ENCODE data around the gene SGSM2. TPM values are rescaled to one million over a fixed set of nuclear protein-coding genes. Genes with fewer than 3 reads are reported as not detected.

SGSM2 gene
- total RNA-seq, 1 experiment from 2014 or later, result 65.6 TPM

- intact Hi-C loops (cut with micrococcal nuclease; ENCODE audit: unreplicated experiment), result no loop called here
- POLR2A ChIA-PET, result no interaction called here
- DNase-seq, result no peak
- peaks cover 29% of the 10 kb centered on the region for H3K36me3 Mint-ChIP-seq (ENCODE audit: insufficient read depth, unreplicated experiment)
- BruUV-seq (replicated peaks), result no TSS peak
- Histone ChIP-seq H3K36me3 (ENCODE audit: control insufficient read depth, insufficient read depth, low read length) (peaks cover 1% of the 10 kb centered on the region; the same call in 1 of the 2 replicates), H3K4me1 (peaks cover 27% of the 10 kb centered on the region), H3K27me3 (replicated peaks; ENCODE audit: control insufficient read depth, insufficient read depth, low read length) (no peaks in the 10 kb centered on the region), H3K9me3 (no peaks in the 10 kb centered on the region), H3K4me3 (ENCODE audit: low read depth, low read length) (no peak overlapping the region)
- no peaks in the 10 kb centered on the region for H3K9me3 Mint-ChIP-seq (ENCODE audit: unreplicated experiment)
- H3K4me3 Mint-ChIP-seq (ENCODE audit: unreplicated experiment), result no peak overlapping the region
- H3K27me3 Mint-ChIP-seq (ENCODE audit: insufficient read depth, unreplicated experiment), result no peaks in the 10 kb centered on the region
- CTCF ChIA-PET, result no interaction called here
- TF ChIP-seq, protein P1, sequence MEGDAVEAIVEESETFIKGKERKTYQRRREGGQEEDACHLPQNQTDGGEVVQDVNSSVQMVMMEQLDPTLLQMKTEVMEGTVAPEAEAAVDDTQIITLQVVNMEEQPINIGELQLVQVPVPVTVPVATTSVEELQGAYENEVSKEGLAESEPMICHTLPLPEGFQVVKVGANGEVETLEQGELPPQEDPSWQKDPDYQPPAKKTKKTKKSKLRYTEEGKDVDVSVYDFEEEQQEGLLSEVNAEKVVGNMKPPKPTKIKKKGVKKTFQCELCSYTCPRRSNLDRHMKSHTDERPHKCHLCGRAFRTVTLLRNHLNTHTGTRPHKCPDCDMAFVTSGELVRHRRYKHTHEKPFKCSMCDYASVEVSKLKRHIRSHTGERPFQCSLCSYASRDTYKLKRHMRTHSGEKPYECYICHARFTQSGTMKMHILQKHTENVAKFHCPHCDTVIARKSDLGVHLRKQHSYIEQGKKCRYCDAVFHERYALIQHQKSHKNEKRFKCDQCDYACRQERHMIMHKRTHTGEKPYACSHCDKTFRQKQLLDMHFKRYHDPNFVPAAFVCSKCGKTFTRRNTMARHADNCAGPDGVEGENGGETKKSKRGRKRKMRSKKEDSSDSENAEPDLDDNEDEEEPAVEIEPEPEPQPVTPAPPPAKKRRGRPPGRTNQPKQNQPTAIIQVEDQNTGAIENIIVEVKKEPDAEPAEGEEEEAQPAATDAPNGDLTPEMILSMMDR (IDR thresholded peaks at IDR 0.05; ENCODE audit: insufficient read depth in 1 of 2, low read depth in 1 of 2, low read length in 1 of 2, severe bottlenecking in 1 of 2, unreplicated experiment in 1 of 2), result no peak
- peaks cover 18% of the 10 kb centered on the region for H3K4me1 Mint-ChIP-seq (ENCODE audit: low read depth, unreplicated experiment)
- no peak overlapping the region for H3K27ac Mint-ChIP-seq (ENCODE audit: unreplicated experiment)
Measured at GRCh38 chr17:2343421-2343820, 6.1 kb downstream of the SGSM2 start.

GRCh38 chr17:2344528-2344927, 7.2 kb downstream of the SGSM2 start:
- no TSS peak for BruUV-seq (replicated peaks)

DNA sequence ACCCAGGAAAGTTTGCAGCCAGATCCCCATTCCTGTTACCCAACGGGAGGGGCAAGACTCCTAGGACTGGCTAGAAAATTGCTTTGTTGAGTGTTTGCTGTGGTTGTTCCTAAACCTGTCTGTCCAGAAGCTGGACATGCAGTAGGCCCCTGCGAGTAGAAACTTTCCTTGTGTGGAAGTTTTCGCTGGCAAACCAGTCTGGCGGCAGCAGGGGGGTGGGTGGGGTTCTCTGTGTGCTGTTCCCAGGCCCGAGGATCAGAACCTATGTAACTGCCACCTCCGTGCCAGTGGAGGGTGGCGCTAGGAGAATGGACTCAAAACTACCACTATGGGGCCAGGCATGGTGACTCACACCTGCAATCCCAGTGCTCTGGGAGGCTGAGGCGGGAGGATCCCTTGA, 9.2 kb downstream of the SGSM2 start:
- TF ChIP-seq, protein P1 (IDR thresholded peaks at IDR 0.05; ENCODE audit: insufficient read depth in 1 of 2, low read depth in 1 of 2, low read length in 1 of 2, severe bottlenecking in 1 of 2, unreplicated experiment in 1 of 2), result no peak
- POLR2A ChIA-PET, result interaction anchor here (0.6 to 1.7 kb wide), 4 partner anchors 10 to 431 kb away, joined by 4 to 11 read pairs (median 8); partner anchors contain the start of genes SMG6, SRR and TSR1
- no peaks in the 10 kb centered on the region for H3K27me3 Mint-ChIP-seq (ENCODE audit: insufficient read depth, unreplicated experiment)
- intact Hi-C loops (cut with micrococcal nuclease; ENCODE audit: unreplicated experiment), result no loop called here
- no peaks in the 10 kb centered on the region for H3K9me3 Mint-ChIP-seq (ENCODE audit: unreplicated experiment)
- peaks cover 1% of the 10 kb centered on the region; the same call in 1 of the 2 replicates for H3K36me3 ChIP-seq (ENCODE audit: control insufficient read depth, insufficient read depth, low read length)
- peaks cover 29% of the 10 kb centered on the region for H3K4me1 ChIP-seq
- H3K27me3 ChIP-seq (replicated peaks; ENCODE audit: control insufficient read depth, insufficient read depth, low read length), result no peaks in the 10 kb centered on the region
- no TSS peak for BruUV-seq (replicated peaks)
- H3K4me3 Mint-ChIP-seq (ENCODE audit: unreplicated experiment), result no peak overlapping the region
- H3K4me1 Mint-ChIP-seq (ENCODE audit: low read depth, unreplicated experiment), result peaks cover 21% of the 10 kb centered on the region
- H3K9me3 ChIP-seq, result no peaks in the 10 kb centered on the region
- DNase-seq, result peak in 1 of 2 experiments; percentile 65
- CTCF ChIA-PET, result interaction anchor here (0.6 to 1.6 kb wide), 3 partner anchors 9 to 1013 kb away, joined by 5 read pairs; no protein-coding TSS in a partner anchor
- peak overlapping the region; percentile 63 for H3K27ac Mint-ChIP-seq (ENCODE audit: unreplicated experiment)
- peaks cover 34% of the 10 kb centered on the region for H3K36me3 Mint-ChIP-seq (ENCODE audit: insufficient read depth, unreplicated experiment)
- H3K4me3 ChIP-seq (ENCODE audit: low read depth, low read length), result no peak overlapping the region

More at GRCh38 chr17:2344528-2344927, 7.2 kb downstream of the SGSM2 start:
- H3K9me3 Mint-ChIP-seq (ENCODE audit: unreplicated experiment), result no peaks in the 10 kb centered on the region
- Histone ChIP-seq H3K4me3 (ENCODE audit: low read depth, low read length) (no peak overlapping the region), H3K36me3 (ENCODE audit: control insufficient read depth, insufficient read depth, low read length) (peaks cover 1% of the 10 kb centered on the region; the same call in 1 of the 2 replicates), H3K27me3 (replicated peaks; ENCODE audit: control insufficient read depth, insufficient read depth, low read length) (no peaks in the 10 kb centered on the region), H3K9me3 (no peaks in the 10 kb centered on the region), H3K4me1 (peaks cover 29% of the 10 kb centered on the region)
- no peak overlapping the region for H3K4me3 Mint-ChIP-seq (ENCODE audit: unreplicated experiment)
- DNase-seq, result no peak
- no peaks in the 10 kb centered on the region for H3K27me3 Mint-ChIP-seq (ENCODE audit: insufficient read depth, unreplicated experiment)
- POLR2A ChIA-PET, result no interaction called here
- intact Hi-C loops (cut with micrococcal nuclease; ENCODE audit: unreplicated experiment), result no loop called here
- TF ChIP-seq, protein P1 (IDR thresholded peaks at IDR 0.05; ENCODE audit: insufficient read depth in 1 of 2, low read depth in 1 of 2, low read length in 1 of 2, severe bottlenecking in 1 of 2, unreplicated experiment in 1 of 2), result no peak
- CTCF ChIA-PET, result interaction anchor here (0.7 kb wide), 1 partner anchor 37 kb away, joined by 3 read pairs; no protein-coding TSS in a partner anchor
- peaks cover 21% of the 10 kb centered on the region for H3K4me1 Mint-ChIP-seq (ENCODE audit: low read depth, unreplicated experiment)
- H3K36me3 Mint-ChIP-seq (ENCODE audit: insufficient read depth, unreplicated experiment), result peaks cover 35% of the 10 kb centered on the region
- H3K27ac Mint-ChIP-seq (ENCODE audit: unreplicated experiment), result no peak overlapping the region
